Mesendoderm (in vitro differentiated cells): ENCODE results near the gene OR13C5.

Experiments used
- DNase-seq: peaks from one replicate; pipeline ENCODE4 v3.0.0; 2013
- H2AK5ac ChIP-seq: 2 replicates; pipeline ENCODE4 v1.6.1; 2013; ENCODE audit warnings: low read length, inconsistent platforms
- H2BK120ac ChIP-seq: 2 replicates; pipeline ENCODE4 v1.6.1; 2013; ENCODE audit warnings: low read depth, mild to moderate bottlenecking, low read length, moderate library complexity, mixed read lengths
- H2BK15ac ChIP-seq: replicated peaks from 2 replicates; pipeline ENCODE4 v1.6.1; 2013; ENCODE audit warnings: low read depth, mild to moderate bottlenecking, moderate library complexity
- H2BK5ac ChIP-seq: 2 replicates; pipeline ENCODE4 v1.6.1; 2013; ENCODE audit warnings: low read length, inconsistent platforms
- H3K18ac ChIP-seq: 2 replicates; pipeline ENCODE4 v1.6.1; 2013; ENCODE audit warnings: mild to moderate bottlenecking, low read length, mixed read lengths
- H3K23ac ChIP-seq: one replicate; pipeline ENCODE4 v1.6.1; 2013; ENCODE audit warnings: low read length
- H3K27ac ChIP-seq: 2 replicates; pipeline ENCODE4 v1.5.1; 2013; ENCODE audit warnings: low read depth, mild to moderate bottlenecking, inconsistent platforms, low read length, moderate library complexity
- H3K27me3 ChIP-seq: 2 replicates; pipeline ENCODE4 v1.6.1; 2013; ENCODE audit warnings: low read length, control low read depth, mild to moderate bottlenecking, inconsistent platforms; ENCODE audit not compliant: insufficient read depth, poor library complexity
- H3K36me3 ChIP-seq: 2 replicates; pipeline ENCODE4 v1.6.1; 2013; ENCODE audit warnings: low read length, inconsistent platforms; ENCODE audit not compliant: control insufficient read depth, insufficient read depth
- H3K4ac ChIP-seq: one replicate; pipeline ENCODE4 v1.6.1; 2013; ENCODE audit warnings: low read depth, mild to moderate bottlenecking, low read length, moderate library complexity
- H3K4me1 ChIP-seq: 2 replicates; pipeline ENCODE4 v1.6.1; 2013; ENCODE audit warnings: low read depth, low read length, inconsistent platforms; ENCODE audit not compliant: control insufficient read depth
- H3K4me2 ChIP-seq: 2 replicates; pipeline ENCODE4 v1.6.1; 2013; ENCODE audit warnings: low read length
- H3K4me3 ChIP-seq: 2 replicates; pipeline ENCODE4 v1.5.1; 2013; ENCODE audit warnings: mild to moderate bottlenecking, low read length
- H3K56ac ChIP-seq: one replicate; pipeline ENCODE4 v1.6.1; 2013; ENCODE audit warnings: low read length
- H3K79me1 ChIP-seq: 2 replicates; pipeline ENCODE4 v1.6.1; 2013; ENCODE audit warnings: low read length, inconsistent platforms
- H3K79me2 ChIP-seq: 2 replicates; pipeline ENCODE4 v1.6.1; 2013; ENCODE audit warnings: mild to moderate bottlenecking, low read length; ENCODE audit not compliant: control insufficient read depth, insufficient read depth
- H3K9ac ChIP-seq: 2 replicates; pipeline ENCODE4 v1.6.1; 2013; ENCODE audit warnings: low read length, inconsistent platforms
- H4K5ac ChIP-seq: one replicate; pipeline ENCODE4 v1.6.1; 2013; ENCODE audit warnings: low read length
- H4K8ac ChIP-seq: one replicate; pipeline ENCODE4 v1.6.1; 2013; ENCODE audit warnings: low read depth, mild to moderate bottlenecking, control low read depth, low read length, moderate library complexity
- WGBS: extraction: QIAGEN DNeasy Blood & Tissue Kit; methylation state at CpG from one replicate; pipeline ENCODE4 v1.1.7; 2013; ENCODE audit warnings: low lambda C conversion rate, missing lambda C conversion rate; ENCODE audit not compliant: insufficient coverage; ENCODE audit errors: extremely low coverage; 5-methylcytosine and 5-hydroxymethylcytosine counted together

The OR13C5 gene

GRCh38 chr9:104589626-104590025 is 9.6 kb downstream of the OR13C5 start:
- Histone ChIP-seq H3K27me3 (no peaks in the 10 kb centered on the region), H3K9ac (no peak overlapping the region), H2AK5ac (no peak overlapping the region), H3K4me3 (no peak overlapping the region), H3K79me2 (no peaks in the 10 kb centered on the region), H3K4me1 (no peaks in the 10 kb centered on the region), H2BK15ac (no peak overlapping the region), H4K5ac (no peak overlapping the region), H3K27ac (no peak overlapping the region), H2BK5ac (no peak overlapping the region), H3K18ac (no peak overlapping the region), H3K23ac (no peak overlapping the region), H4K8ac (no peak overlapping the region), H3K56ac (no peak overlapping the region), H2BK120ac (no peak overlapping the region), H3K4ac (no peak overlapping the region), H3K79me1 (no peaks in the 10 kb centered on the region), H3K4me2 (no peak overlapping the region), H3K36me3 (no peaks in the 10 kb centered on the region)
- WGBS: no CpG with 5 or more reads among the region's 1 CpG
- no peak for DNase-seq

GRCh38 chr9:104586496-104587180 is 12.6 kb downstream of the OR13C5 start:
- Histone ChIP-seq H3K18ac (no peak overlapping the region), H4K8ac (no peak overlapping the region), H3K4me1 (no peaks in the 10 kb centered on the region), H3K79me2 (no peaks in the 10 kb centered on the region), H3K56ac (no peak overlapping the region), H3K9ac (no peak overlapping the region), H3K27ac (no peak overlapping the region), H3K23ac (no peak overlapping the region), H3K27me3 (no peaks in the 10 kb centered on the region), H4K5ac (no peak overlapping the region), H3K4me3 (no peak overlapping the region), H2BK15ac (no peak overlapping the region), H3K79me1 (no peaks in the 10 kb centered on the region), H3K4me2 (no peak overlapping the region), H2BK120ac (no peak overlapping the region), H3K36me3 (no peaks in the 10 kb centered on the region), H2AK5ac (no peak overlapping the region), H3K4ac (no peak overlapping the region), H2BK5ac (no peak overlapping the region)
- DNase-seq: no peak
- WGBS: no CpG with 5 or more reads among the region's 1 CpG

GRCh38 chr9:104580562-104580961 is 18.7 kb downstream of the OR13C5 start:
- no peak overlapping the region for H3K27ac ChIP-seq
- no peaks in the 10 kb centered on the region for H3K79me1 ChIP-seq
- H2AK5ac ChIP-seq: no peak overlapping the region
- DNase-seq: no peak
- H2BK120ac ChIP-seq: no peak overlapping the region
- WGBS: no CpG with 5 or more reads among the region's 1 CpG
- no peak overlapping the region for H3K18ac ChIP-seq
- no peaks in the 10 kb centered on the region for H3K79me2 ChIP-seq
- no peak overlapping the region for H4K5ac ChIP-seq
- H3K23ac ChIP-seq: no peak overlapping the region
- no peaks in the 10 kb centered on the region for H3K27me3 ChIP-seq
- H3K4me3 ChIP-seq: no peak overlapping the region
- H3K9ac ChIP-seq: no peak overlapping the region
- H3K56ac ChIP-seq: no peak overlapping the region
- H2BK5ac ChIP-seq: no peak overlapping the region
- H4K8ac ChIP-seq: no peak overlapping the region
- H3K4me1 ChIP-seq: no peaks in the 10 kb centered on the region
- H2BK15ac ChIP-seq: no peak overlapping the region
- no peak overlapping the region for H3K4ac ChIP-seq
- H3K36me3 ChIP-seq: no peaks in the 10 kb centered on the region
- H3K4me2 ChIP-seq: no peak overlapping the region

GRCh38 chr9:104577263-104577662 is 21.9 kb downstream of the OR13C5 start:
- no peak overlapping the region for H3K4me2 ChIP-seq
- H2AK5ac ChIP-seq: no peak overlapping the region
- H3K4ac ChIP-seq: no peak overlapping the region
- WGBS: no CpG with 5 or more reads among the region's 5 CpGs
- no peak for DNase-seq
- H3K79me1 ChIP-seq: no peaks in the 10 kb centered on the region
- no peak overlapping the region for H3K27ac ChIP-seq
- H3K9ac ChIP-seq: no peak overlapping the region
- H4K8ac ChIP-seq: no peak overlapping the region
- H3K18ac ChIP-seq: no peak overlapping the region
- no peak overlapping the region for H3K4me3 ChIP-seq
- H3K4me1 ChIP-seq: no peaks in the 10 kb centered on the region
- no peak overlapping the region for H2BK120ac ChIP-seq
- no peak overlapping the region for H4K5ac ChIP-seq
- H3K23ac ChIP-seq: no peak overlapping the region
- H3K36me3 ChIP-seq: no peaks in the 10 kb centered on the region
- no peaks in the 10 kb centered on the region for H3K79me2 ChIP-seq
- H3K27me3 ChIP-seq: no peaks in the 10 kb centered on the region
- H2BK5ac ChIP-seq: no peak overlapping the region
- H2BK15ac ChIP-seq: no peak overlapping the region
- no peak overlapping the region for H3K56ac ChIP-seq

- H3K27ac ChIP-seq: no peak overlapping the region
- no peak overlapping the region for H2AK5ac ChIP-seq
- H3K79me1 ChIP-seq: no peaks in the 10 kb centered on the region
- no peak overlapping the region for H3K4me3 ChIP-seq
- H4K5ac ChIP-seq: no peak overlapping the region
- H2BK5ac ChIP-seq: no peak overlapping the region
- H3K79me2 ChIP-seq: no peaks in the 10 kb centered on the region
- H4K8ac ChIP-seq: no peak overlapping the region
- no peaks in the 10 kb centered on the region for H3K27me3 ChIP-seq
- no peak overlapping the region for H3K18ac ChIP-seq
- no CpG with 5 or more reads among the region's 2 CpGs for WGBS
- no peak overlapping the region for H3K9ac ChIP-seq
- H3K4me2 ChIP-seq: no peak overlapping the region
- DNase-seq: no peak
- H3K4me1 ChIP-seq: no peaks in the 10 kb centered on the region
- H2BK15ac ChIP-seq: no peak overlapping the region
- H2BK120ac ChIP-seq: no peak overlapping the region
- H3K56ac ChIP-seq: no peak overlapping the region
- no peak overlapping the region for H3K23ac ChIP-seq
- no peaks in the 10 kb centered on the region for H3K36me3 ChIP-seq
- no peak overlapping the region for H3K4ac ChIP-seq
Measured at GRCh38 chr9:104575456-104575855, 23.8 kb downstream of the OR13C5 start.

DNA sequence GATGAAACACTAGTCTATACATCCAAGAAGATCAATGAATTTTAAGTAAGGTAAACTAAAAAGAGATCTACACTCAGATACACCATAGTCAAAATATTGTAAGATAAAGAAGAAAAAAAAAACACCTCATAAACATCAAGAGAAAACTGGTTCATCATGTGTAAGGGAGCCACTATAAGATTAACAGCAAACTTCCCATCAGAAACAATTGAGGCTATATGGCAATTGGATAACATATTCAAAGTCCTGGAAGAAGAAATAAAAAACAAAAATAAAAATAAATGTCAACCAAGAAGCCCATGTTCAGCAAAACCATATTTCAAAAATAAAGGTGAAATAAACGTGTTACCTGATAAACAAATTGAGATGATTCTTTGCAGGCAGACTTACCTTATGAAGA is 26.6 kb downstream of the OR13C5 start:
- Histone ChIP-seq H3K18ac (no peak overlapping the region), H3K23ac (no peak overlapping the region), H3K4me1 (no peaks in the 10 kb centered on the region), H3K27ac (no peak overlapping the region), H3K56ac (no peak overlapping the region), H3K79me1 (no peaks in the 10 kb centered on the region), H3K36me3 (no peaks in the 10 kb centered on the region), H3K27me3 (no peaks in the 10 kb centered on the region), H3K4me3 (no peak overlapping the region), H2AK5ac (no peak overlapping the region), H2BK5ac (no peak overlapping the region), H4K5ac (no peak overlapping the region), H3K4me2 (no peak overlapping the region), H3K79me2 (no peaks in the 10 kb centered on the region), H2BK120ac (no peak overlapping the region), H3K4ac (no peak overlapping the region), H2BK15ac (no peak overlapping the region), H4K8ac (no peak overlapping the region), H3K9ac (no peak overlapping the region)
- WGBS: no CpG with 5 or more reads among the region's 1 CpG
- no peak for DNase-seq
